HG03342 (cell line): Measurements from ENCODE around the gene CASP4.
A peak's percentile ranks its signal among the peaks of the same experiment; 100 is the strongest.
"Not testable (repeated sequence)": the region's sequence is repeated elsewhere in the genome, so short reads cannot be mapped to it uniquely, and the experiment has no call there.

Experiments
- ATAC-seq: cut with Tn5 transposase; IDR thresholded peaks from one replicate; pipeline ENCODE4 v1.9.1; 2021; ENCODE audit warnings: mild to moderate bottlenecking, moderate library complexity; ENCODE audit not compliant: unreplicated experiment

CASP4 gene

GRCh38 chr11:104968355-104968855, at the start of gene CASP4:
CASP4 (minus strand) TSS chr11:104968574; CDS start chr11:104968525, 49 bp downstream.
- ATAC-seq, result peak; percentile 92

- no peak for ATAC-seq
Observed at GRCh38 chr11:105007463-105007862, 39.1 kb upstream of the CASP4 start.

GRCh38 chr11:105005451-105005845, 37.1 kb upstream of the CASP4 start:
- no peak for ATAC-seq

- ATAC-seq, result no peak
Observed at GRCh38 chr11:105004021-105004420, 35.6 kb upstream of the CASP4 start.

- ATAC-seq, result no peak
Observed at GRCh38 chr11:105003151-105003550, 34.8 kb upstream of the CASP4 start.

GRCh38 chr11:105000797-105001196, 32.4 kb upstream of the CASP4 start:
- peak; percentile 92 for ATAC-seq

- no peak for ATAC-seq
Observed at GRCh38 chr11:105000167-105000566, 31.8 kb upstream of the CASP4 start.

- no peak for ATAC-seq
Observed at GRCh38 chr11:104999721-105000120, 31.3 kb upstream of the CASP4 start.

GRCh38 chr11:104997288-104997687, 28.9 kb upstream of the CASP4 start:
- ATAC-seq, result no peak

GRCh38 chr11:104995001-104995408, 26.6 kb upstream of the CASP4 start:
- no peak for ATAC-seq

GRCh38 chr11:104992781-104993180, 24.4 kb upstream of the CASP4 start:
- no peak for ATAC-seq

- ATAC-seq, result no peak
Observed at GRCh38 chr11:104991994-104992393, 23.6 kb upstream of the CASP4 start.

- ATAC-seq, result no peak
Observed at GRCh38 chr11:104984808-104985207, 16.4 kb upstream of the CASP4 start.

- ATAC-seq, result no peak
Observed at GRCh38 chr11:104979839-104980238, 11.5 kb upstream of the CASP4 start.

GRCh38 chr11:104973616-104974015, 5.2 kb upstream of the CASP4 start:
- ATAC-seq, result no peak

- not testable (repeated sequence) for ATAC-seq
Observed at GRCh38 chr11:104972924-104973323, 4.5 kb upstream of the CASP4 start.

- ATAC-seq, result no peak
Observed at GRCh38 chr11:104970756-104971155, 2.4 kb upstream of the CASP4 start.

GRCh38 chr11:104968856-104969776, 742 bp upstream of the CASP4 start:
- ATAC-seq, result no peak

- peak; percentile 15 for ATAC-seq
Observed at GRCh38 chr11:104967534-104968354, 630 bp downstream of the CASP4 start.

- no peak for ATAC-seq
Observed at GRCh38 chr11:104965735-104966134, 2.6 kb downstream of the CASP4 start.

GRCh38 chr11:104964247-104964646, 4.1 kb downstream of the CASP4 start:
- ATAC-seq, result no peak

- ATAC-seq, result no peak
Observed at GRCh38 chr11:104962852-104963251, 5.5 kb downstream of the CASP4 start.
